Vagina (tissue), 2 donors: ENCODE measurements around the gene HTRA3.

Source experiments
- POLR2A ChIP-seq, 2 donors: fragments of 450-650 bp; IDR thresholded peaks; one replicate each; pipeline ENCODE4 v1.6.1; 2017; ENCODE audit warnings: antibody characterized with exemption in 2 of 2, mild to moderate bottlenecking in 2 of 2, moderate library complexity in 2 of 2
- POLR2AphosphoS5 ChIP-seq, 2 donors: sonication (generic); formaldehyde crosslinking; IDR thresholded peaks; one replicate each; pipeline ENCODE4 v1.9.0; 2017; ENCODE audit warnings: antibody characterized with exemption in 2 of 2, mild to moderate bottlenecking in 2 of 2, low read depth in 1 of 2; ENCODE audit not compliant: insufficient read depth in 1 of 2
- TF ChIP-seq, protein P1 (sequence below), 3 experiments: fragments of 450-650 bp in 2 of 3; fragments of 200-600 bp in 1 of 3; sonication (generic) in 1 of 3; IDR thresholded peaks; one replicate each; pipeline ENCODE4 v1.5.1; 2017 to 2019; ENCODE audit warnings: antibody characterized with exemption in 3 of 3, mild to moderate bottlenecking in 2 of 3, moderate library complexity in 2 of 3

DNA sequence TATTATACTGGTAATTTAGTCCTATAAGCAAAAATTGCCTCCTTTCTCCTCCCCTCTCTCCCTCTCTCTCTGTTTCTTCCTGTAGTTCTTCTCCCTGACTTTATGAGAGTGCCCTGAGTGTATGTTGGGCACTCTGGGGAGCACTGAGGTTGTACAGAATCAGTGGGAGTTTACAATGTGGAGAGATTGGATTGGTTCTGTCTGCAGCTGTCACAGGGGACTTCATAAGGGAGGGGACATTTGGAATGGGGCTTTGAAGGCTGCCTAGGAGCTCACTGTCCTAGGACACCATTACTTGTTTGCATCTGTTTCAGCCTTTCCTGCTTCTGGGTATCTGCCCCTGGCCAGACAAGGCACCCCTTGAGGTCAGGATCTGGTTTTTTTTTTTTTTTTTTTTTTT lies 47.6 kb upstream of the HTRA3 start:
- TF ChIP-seq POLR2A (IDR thresholded peaks at IDR 0.05) (no peak), POLR2AphosphoS5 (IDR thresholded peaks at IDR 0.05; ENCODE audit: insufficient read depth in 1 of 2, low read depth in 1 of 2) (no peak)
- TF ChIP-seq, protein P1, sequence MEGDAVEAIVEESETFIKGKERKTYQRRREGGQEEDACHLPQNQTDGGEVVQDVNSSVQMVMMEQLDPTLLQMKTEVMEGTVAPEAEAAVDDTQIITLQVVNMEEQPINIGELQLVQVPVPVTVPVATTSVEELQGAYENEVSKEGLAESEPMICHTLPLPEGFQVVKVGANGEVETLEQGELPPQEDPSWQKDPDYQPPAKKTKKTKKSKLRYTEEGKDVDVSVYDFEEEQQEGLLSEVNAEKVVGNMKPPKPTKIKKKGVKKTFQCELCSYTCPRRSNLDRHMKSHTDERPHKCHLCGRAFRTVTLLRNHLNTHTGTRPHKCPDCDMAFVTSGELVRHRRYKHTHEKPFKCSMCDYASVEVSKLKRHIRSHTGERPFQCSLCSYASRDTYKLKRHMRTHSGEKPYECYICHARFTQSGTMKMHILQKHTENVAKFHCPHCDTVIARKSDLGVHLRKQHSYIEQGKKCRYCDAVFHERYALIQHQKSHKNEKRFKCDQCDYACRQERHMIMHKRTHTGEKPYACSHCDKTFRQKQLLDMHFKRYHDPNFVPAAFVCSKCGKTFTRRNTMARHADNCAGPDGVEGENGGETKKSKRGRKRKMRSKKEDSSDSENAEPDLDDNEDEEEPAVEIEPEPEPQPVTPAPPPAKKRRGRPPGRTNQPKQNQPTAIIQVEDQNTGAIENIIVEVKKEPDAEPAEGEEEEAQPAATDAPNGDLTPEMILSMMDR (IDR thresholded peaks at IDR 0.05) = no peak
